SK-N-DZ (cell line): Measurements from ENCODE around the gene IGFL1.
"Not testable (repeated sequence)": the region's sequence is repeated elsewhere in the genome, so short reads cannot be mapped to it uniquely, and the experiment has no call there.

Experiments
- DNase-seq: peaks from one replicate; pipeline ENCODE4 v3.0.0-alpha.2; 2015; ENCODE audit warnings: low spot score

The IGFL1 gene

DNA sequence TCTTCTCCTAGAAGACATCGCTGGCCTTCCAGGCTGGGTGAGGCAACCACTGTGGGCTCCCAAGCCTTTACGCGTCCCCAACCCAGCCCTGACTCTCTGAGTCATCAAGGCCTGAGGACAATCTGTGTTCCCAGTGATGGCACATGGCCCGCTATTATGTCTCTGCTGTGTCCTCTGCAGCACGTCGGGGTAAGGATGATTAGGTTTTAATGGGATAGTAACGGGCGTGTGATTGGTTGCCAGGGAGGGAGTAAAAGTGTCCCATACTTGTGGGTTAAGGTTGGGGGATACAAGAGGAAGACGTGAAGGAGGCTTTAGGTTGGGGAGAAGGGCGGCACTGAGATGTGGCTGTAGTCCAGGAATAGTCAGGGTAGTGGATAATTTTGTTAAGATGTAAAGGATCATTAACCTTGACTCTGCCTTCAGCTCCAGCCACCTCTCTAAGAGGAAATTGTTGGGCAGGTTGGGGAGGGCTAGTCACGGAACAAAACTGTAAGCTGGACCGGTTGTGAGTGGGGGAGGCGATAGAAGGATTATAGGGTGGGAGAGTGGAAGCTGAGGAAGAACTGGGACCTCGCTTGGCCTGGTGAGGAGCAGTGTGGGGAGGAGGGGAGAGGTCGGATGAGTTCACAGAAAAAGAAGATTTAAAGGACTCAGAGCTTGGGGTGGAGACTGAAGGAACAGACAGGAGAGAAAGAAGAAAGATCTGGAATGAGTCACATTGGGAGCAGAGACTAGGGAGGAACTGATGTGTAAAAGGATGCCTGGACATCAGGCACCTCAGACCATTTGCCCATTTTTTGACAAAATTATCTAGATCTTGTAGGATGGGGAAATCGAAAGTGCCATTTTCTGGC lies 27.9 kb upstream of the IGFL1 start:
- DNase-seq = no peak

- DNase-seq = no peak
Measured at GRCh38 chr19:46202426-46202825, 27.1 kb upstream of the IGFL1 start.

GRCh38 chr19:46202872-46203860 lies 26.4 kb upstream of the IGFL1 start:
- no peak for DNase-seq

DNA sequence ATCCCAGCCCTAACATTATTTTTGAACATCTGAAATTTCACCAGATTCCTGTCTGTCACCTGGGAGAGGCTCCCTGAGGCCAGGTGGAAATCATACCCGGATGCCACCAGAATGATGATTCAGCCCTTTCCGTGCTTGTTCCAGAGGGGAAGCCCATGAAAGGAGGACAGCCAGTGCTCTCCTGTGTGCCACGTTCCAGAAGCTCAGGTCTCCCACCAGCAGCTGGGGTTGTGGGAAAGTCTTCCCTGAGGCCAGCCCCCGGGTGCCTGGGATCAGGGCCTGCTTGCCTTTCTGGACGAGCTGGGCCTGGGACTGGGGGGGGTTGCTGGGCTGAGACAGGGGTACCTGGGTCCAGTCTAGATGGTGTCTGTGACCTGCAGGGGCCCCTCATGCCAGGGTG lies 25.5 kb upstream of the IGFL1 start:
- no peak for DNase-seq

GRCh38 chr19:46205183-46205984 lies 24.2 kb upstream of the IGFL1 start:
- DNase-seq = peak; percentile 6

DNA sequence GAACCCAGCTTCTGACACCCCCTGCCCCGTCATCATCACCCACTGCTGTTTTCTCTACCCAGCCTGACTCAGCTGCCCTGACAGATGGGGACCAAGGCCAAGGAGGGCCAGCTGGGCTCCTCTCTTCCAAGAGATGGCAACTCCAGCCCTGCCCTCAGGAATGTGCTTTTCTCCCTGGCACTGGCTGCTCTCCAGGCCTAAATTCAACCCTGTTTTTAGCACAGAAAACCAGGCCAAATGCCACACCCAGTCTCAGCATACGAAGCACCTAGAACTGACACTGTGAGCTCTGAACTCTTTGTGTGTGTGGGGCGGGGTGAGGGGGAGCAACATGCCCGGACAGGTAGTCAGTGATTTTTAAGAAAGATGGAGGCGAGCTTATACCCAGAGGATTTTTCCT lies 23.4 kb upstream of the IGFL1 start:
- no peak for DNase-seq

DNA sequence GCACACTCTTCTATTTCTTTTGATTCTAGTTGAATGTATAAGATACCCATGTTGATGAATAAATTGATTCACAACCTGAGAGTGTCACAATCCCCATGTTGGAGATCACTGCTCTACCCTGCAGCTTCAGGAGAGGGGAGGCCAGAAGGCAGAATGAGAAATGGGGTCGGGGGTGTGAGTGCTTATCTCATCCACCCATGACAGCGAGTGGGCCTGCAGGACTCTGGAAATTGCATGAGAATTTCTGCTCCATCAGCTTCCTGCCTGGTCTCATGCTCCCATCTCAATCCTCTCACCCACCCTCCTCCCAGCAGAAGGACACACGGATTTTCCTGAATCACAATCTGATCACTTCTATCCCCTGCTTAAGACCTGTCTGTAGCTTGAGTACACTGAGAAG lies 22.9 kb upstream of the IGFL1 start:
- DNase-seq = no peak

GRCh38 chr19:46207858-46208257 lies 21.7 kb upstream of the IGFL1 start:
- DNase-seq = not testable (repeated sequence)

GRCh38 chr19:46209051-46209450 lies 20.5 kb upstream of the IGFL1 start:
- DNase-seq = no peak

DNA sequence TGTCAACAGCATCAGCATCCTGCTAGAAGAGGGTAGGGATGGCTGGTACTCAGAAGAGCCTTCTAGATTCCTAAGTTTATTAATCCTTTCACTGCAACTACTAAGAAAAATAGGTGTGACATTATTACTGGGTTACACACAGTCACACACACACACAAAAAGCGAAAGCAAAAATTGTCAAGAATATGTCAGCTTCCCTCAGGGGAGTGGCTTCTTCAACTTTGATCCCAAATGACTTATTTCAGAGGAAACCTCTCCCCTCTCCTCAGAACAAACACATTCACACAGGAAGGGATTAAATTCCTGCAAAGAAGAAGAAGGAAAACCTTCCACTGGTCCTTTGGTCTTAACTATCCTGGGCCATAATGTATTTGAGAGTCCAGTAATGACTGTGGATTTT lies 20.1 kb upstream of the IGFL1 start:
- no peak for DNase-seq

DNA sequence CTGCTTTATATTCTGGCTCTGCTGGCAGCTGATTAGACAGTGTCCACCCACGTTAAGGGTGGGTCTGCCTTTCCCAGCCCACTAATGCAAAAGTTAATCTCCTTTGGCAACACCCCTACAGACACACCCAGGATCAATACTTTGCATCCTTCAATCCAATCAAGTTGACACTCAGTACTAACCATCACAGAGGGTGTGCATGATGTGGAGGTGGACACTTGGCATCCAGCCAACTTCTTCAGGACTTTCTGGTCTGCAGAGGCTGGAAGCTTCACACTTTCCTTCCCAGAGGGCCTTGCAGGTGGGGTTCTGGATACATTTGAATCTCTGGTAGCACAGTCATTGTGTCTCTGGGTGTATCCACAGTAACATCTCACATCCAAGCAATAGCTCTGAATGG lies 18.9 kb upstream of the IGFL1 start:
- no peak for DNase-seq

- no peak for DNase-seq
Measured at GRCh38 chr19:46211201-46211881, 18.2 kb upstream of the IGFL1 start.

DNA sequence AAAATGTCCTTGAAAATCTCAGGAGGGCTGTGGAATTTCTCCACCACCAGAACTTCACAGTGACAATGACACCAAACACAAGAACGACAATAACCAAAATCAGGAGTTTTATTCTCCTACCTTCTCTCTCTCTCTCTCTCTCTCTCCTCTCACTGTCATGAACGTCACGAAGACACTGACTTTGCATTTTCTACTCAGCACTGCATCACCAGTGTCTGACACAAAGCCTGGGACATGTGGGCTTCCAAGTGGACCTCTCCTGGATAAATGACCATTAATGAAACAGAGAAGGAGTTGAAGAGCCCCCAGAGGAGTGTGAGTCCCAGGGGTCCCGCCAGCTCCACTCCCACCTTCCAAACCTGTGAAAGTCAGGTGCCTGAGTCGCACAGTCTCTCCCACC lies 16.9 kb upstream of the IGFL1 start:
- not testable (repeated sequence) for DNase-seq

DNA sequence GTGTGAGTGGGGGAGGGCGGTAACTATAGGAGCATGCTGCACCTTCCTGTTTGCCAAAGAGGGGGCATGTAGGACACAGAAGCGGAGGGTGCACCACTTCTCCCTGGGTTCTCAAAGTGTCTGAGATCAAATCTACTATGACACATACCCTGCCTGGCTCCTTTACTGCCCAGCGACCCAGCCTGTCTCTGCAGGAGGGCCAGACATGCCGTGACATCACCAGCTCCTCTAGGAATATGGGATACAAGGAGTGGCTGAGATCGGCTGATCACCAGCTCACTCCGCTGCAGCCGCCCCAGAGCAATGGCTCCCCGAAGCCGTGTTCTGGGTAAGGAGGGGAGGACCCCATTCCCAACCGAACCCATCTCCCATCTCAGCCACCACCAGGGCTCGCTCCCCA lies 16.4 kb upstream of the IGFL1 start:
- DNase-seq = no peak

GRCh38 chr19:46213806-46214205 lies 15.7 kb upstream of the IGFL1 start:
- DNase-seq = no peak

DNA sequence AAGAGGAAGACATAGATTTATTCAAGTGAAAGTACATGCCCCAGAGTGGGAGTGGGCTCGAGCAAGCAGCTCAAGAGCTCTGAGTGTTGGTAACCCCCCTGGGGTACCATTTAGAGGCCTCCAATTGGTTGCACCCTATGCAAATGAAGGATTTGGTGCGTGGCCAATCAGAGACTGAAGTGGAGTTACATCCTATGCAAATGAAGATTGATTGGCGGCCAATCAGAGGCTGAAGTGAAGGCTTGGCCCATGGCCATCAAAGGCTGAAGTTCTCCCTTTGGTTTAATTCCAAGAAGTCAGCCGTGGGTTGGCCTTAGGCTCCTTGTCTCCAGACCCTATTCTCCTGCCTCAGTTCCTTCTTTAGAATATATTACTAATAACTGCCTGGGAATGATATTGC lies 12.9 kb upstream of the IGFL1 start:
- no peak for DNase-seq

DNA sequence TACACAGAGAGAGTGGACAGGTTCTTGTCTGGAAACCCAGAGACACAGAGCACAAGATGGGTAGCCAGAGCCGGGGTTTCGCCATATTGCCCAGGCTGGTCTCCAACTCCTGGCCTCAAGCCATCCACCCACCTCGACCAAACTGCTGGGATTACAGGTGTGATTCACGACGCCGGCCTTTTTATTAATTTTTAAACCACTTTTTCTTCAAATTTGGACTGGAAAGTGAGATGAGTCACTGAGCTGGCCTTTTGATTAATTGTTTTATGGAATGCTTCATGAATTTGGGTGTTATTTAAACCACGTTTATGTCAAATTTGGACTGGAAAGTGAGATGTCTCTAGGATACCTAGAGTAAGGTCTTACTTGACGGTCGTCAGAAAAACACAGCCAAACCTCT lies 12.1 kb upstream of the IGFL1 start:
- no peak for DNase-seq

DNA sequence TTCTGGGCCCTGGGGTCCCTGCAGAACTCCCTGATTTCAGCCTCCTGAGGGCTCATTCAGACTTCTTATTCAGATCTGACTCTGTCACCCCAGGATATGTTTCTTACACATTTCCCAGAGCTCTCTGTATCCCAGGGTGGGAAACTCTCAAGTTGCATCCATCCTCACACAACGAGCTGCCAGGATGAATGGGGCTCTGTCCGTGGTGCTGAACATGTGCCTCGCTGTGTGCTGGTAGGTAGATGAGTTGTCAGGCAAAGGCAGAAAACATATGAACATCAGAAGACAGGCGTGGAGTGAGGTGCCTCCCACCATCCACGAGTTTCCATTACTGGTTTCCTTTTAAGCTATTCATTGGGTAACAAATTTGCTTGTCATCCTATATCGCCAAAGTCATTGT lies 11.4 kb upstream of the IGFL1 start:
- DNase-seq = no peak

GRCh38 chr19:46220038-46220615 lies 9.4 kb upstream of the IGFL1 start:
- no peak for DNase-seq

DNA sequence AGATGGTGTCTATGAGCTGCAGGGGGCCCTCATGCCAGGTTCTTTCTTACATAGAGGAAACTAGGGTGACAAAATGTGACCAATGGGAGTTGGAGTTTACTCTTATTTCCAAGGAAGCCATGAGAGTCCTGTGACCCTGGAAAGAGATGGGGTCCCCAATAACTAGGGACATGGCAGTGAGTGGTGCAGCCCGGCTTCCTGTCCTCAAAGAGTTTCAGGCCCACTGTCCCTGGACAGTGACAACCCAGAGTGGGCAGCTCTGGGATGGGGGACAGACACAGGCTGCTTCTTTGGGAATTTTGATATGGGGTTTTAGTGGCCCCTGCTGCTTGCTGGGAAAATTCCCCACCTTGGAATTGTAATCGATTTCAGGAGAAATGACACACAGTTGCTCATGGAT lies 8.4 kb upstream of the IGFL1 start:
- no peak for DNase-seq
